ENCODE results near the gene DNAH7. TPM values are rescaled to one million over a fixed set of nuclear protein-coding genes. Genes with fewer than 3 reads are reported as not detected.

DNAH7 gene
- total and polyA plus RNA-seq, 2 donors (not counting 3 experiments of a cell fraction or from before 2014, with no cell fraction given): 0.15 to 0.24 TPM

- H3K4me1 ChIP-seq (ENCODE audit: control insufficient read depth, extremely low read depth, insufficient read depth, low read length): no peaks in the 10 kb centered on the region
- H2AFZ ChIP-seq (ENCODE audit: low read depth, low read length): no peak overlapping the region
- H3K27me3 ChIP-seq (ENCODE audit: control insufficient read depth in 2 of 2, insufficient read depth in 2 of 2, low read length in 2 of 2): no peaks in the 10 kb centered on the region
- CTCF ChIA-PET: no interaction called here
- dilution Hi-C loops (cut with MboI; ENCODE audit: extremely low pct_ligation_motif_present, low sequenced_read_pairs): no loop called here
- intact Hi-C loops (cut with micrococcal nuclease): no loop called here
- no peaks in the 10 kb centered on the region for H3K36me3 ChIP-seq (ENCODE audit: control insufficient read depth in 2 of 2, extremely low read depth in 1 of 2, insufficient read depth in 2 of 2, low read length in 2 of 2)
- no peaks in the 10 kb centered on the region for H4K20me1 ChIP-seq (replicated peaks; ENCODE audit: control insufficient read depth, extremely low read depth, insufficient read depth, low read length)
- H3K9me3 ChIP-seq (replicated peaks; ENCODE audit: control insufficient read depth, insufficient read depth, low read length): no peaks in the 10 kb centered on the region
- FAIRE-seq (no peak), DNase-seq (ENCODE audit: low read depth, low spot score) (no peak)
- H3K79me2 ChIP-seq (ENCODE audit: control insufficient read depth, insufficient read depth, low read length): no peaks in the 10 kb centered on the region
- H3K4me3 ChIP-seq (replicated peaks in 1 of 3; ENCODE audit: insufficient read depth in 1 of 3, low read depth in 1 of 3, low read length in 3 of 3): no peak overlapping the region
- no peaks in the 10 kb centered on the region for H3K9me1 ChIP-seq (replicated peaks; ENCODE audit: control insufficient read depth, extremely low read depth, insufficient read depth, low read length)
- TF ChIP-seq MYC (IDR thresholded peaks at IDR 0.05; ENCODE audit: low read depth, low read length): no peak
- TF ChIP-seq MAX (IDR thresholded peaks at IDR 0.05; ENCODE audit: insufficient read depth, insufficient read length): no peak
- no peak for TF ChIP-seq FOS (IDR thresholded peaks at IDR 0.05; ENCODE audit: borderline replicate concordance, insufficient read depth, low read length)
- no peak for TF ChIP-seq POLR2A (IDR thresholded peaks at IDR 0.05; ENCODE audit: low read depth, low read length)
- no peak for TF ChIP-seq EZH2 (IDR thresholded peaks at IDR 0.05; ENCODE audit: borderline replicate concordance, low read depth, low read length, severe bottlenecking)
- TF ChIP-seq GATA2 (IDR thresholded peaks at IDR 0.05; ENCODE audit: insufficient read depth, insufficient read length, low read depth, low read length): no peak
- no peak for TF ChIP-seq JUN (IDR thresholded peaks at IDR 0.05; ENCODE audit: borderline replicate concordance, insufficient read depth, insufficient read length, low read depth)
- no peak for TF ChIP-seq CTCF (IDR thresholded peaks at IDR 0.05; ENCODE audit: extremely low read depth in 1 of 2, insufficient read depth in 1 of 2, low read depth in 1 of 2, low read length in 2 of 2)
- TF ChIP-seq POLR2AphosphoS5 (IDR thresholded peaks at IDR 0.05; ENCODE audit: insufficient read depth, low read depth, low read length): no peak
- POLR2A ChIA-PET: no interaction called here
- no peak overlapping the region for H3K4me2 ChIP-seq (ENCODE audit: insufficient read depth, low read length)
- H3K27ac ChIP-seq (ENCODE audit: insufficient read depth, low read depth, low read length): no peak overlapping the region
- no peak overlapping the region for H3K9ac ChIP-seq (replicated peaks; ENCODE audit: extremely low read depth, insufficient read depth, low read length)
- no TSS peak for BruUV-seq (replicated peaks)
Measured at GRCh38 chr2:195985741-195986140, 82.9 kb downstream of the DNAH7 start.
